Activated CD4-positive, alpha-beta T cell treated with anti-CD3 and anti-CD28 coated beads, Interleukin-2, Interleukin-4, amounts not matched to agents 100 ng/mL and 50 ng/mL, durations not matched to agents 16 hours and 8 hours (primary cell): ENCODE data around the gene TMEM60.

ENCODE experiments used
- DNase-seq: peaks from one replicate; pipeline ENCODE4 v3.0.0-alpha.2; 2020; ENCODE audit warnings: low spot score

The TMEM60 gene

DNA sequence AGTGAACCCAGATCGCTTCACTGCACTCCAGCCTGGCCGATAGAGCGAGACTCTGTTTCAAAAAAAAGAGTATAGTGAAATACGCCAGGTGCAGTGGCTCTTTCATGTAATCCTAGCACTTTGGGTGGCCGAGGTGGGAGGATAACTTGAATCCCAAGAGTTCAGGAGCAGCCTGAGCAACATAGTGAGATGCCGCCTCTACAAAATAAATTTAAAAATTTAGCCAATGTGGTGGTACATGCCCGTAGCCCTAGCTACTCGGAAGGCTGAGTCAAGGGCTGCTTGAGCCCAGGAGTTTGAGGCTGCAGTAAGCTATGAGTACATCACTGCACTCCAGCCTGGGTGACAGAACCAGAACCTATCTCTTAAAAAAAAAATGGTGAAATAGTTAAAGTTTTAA is 27.9 kb downstream of the TMEM60 start:
- no peak for DNase-seq

DNA sequence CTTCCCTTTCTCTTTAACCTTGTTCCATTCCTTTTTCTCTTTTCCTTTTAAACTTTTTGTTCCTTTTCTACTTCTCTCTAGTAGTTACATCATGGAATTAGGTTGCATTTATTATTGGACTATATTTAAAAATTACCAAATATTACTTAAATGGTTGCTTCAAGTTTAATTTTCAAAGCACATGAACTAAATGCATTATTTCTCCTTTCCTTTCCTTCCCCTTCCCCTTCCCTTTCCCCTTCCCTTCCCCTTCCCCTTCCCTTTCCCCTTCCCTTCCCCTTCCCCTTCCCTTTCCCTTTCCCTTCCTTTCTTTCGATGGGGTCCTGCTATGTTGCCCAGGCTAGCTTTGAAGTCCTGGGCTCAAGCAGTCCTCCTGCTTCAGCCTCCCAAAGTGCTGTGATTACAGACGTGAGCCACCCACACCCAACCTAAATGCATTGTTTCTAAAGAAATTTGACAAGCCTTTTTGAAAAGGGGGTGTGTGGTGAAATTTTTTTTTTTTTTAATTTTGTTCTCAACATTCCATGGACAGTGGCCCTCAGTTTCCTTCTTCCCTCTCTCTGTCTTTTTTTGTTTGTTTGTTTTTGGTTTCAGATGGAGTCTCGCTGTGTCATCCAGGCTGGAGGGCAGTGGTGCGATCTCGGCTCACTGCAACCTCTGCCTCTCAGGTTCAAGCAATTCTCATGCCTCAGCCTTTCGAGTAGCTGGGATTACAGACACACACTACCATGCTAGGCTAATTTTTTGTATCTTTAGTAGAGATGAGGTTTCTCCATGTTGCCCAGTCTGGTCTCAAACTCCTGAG is 31.2 kb downstream of the TMEM60 start:
- no peak for DNase-seq

DNA sequence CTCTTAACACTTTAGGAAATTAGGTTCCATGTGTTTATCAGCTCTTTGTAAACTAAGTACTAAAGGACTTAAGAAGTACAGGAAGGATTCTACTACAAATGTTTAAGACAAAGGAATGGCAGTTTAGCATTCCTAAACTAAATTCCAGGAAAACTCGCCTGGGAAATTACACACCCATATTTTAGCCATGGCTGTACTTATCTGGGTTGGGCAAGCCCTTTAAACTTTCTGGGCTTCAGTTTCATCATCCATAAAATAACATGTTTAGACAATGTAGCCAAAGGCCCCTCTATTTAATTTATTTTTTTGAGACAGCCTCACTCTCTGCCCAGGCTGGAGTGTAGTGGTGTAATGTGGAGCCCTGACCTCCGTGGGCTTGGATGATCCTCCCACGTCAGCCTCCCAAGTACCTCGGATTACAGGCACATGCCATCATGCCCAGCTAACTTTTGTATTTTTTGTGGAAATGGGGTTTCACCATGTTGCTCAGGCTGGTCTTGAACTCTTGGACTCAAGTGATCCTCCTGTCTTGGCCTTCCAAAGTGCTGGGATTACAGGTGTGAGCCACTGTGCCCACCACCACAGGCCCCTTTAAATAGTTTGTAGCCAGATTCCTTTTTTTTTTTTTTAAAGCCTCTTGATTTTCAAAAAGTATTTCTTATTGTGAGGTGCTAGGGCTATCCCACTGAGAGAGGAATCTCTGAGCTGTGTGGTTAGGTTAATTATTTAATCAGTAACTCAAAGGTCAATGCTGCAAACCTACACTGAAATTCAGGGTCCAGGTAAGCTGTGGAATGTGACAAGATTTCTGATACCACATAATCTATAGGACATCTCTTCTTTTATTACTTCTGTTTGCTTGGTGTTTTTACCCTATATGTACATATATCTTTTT is 32.1 kb downstream of the TMEM60 start:
- DNase-seq: no peak

DNA sequence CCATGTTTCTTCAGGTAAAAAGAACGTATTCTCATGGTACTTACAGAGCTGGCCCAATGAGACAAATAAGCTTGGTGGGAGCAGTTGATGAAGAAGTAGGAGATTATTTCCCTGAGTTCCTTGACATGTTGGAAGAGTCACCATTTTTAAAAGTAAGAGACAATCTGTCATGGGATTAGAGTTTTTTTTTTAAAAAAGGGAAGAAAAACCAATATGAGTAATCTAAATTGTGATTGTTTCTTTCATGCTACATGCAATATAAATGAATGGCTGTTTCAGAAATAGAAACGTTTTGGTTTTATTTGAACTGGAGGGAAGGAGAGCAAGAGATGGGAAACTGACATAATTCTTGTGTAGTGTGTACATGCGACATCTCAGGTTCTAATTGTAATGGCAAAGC is 32.8 kb downstream of the TMEM60 start:
- DNase-seq: no peak

DNA sequence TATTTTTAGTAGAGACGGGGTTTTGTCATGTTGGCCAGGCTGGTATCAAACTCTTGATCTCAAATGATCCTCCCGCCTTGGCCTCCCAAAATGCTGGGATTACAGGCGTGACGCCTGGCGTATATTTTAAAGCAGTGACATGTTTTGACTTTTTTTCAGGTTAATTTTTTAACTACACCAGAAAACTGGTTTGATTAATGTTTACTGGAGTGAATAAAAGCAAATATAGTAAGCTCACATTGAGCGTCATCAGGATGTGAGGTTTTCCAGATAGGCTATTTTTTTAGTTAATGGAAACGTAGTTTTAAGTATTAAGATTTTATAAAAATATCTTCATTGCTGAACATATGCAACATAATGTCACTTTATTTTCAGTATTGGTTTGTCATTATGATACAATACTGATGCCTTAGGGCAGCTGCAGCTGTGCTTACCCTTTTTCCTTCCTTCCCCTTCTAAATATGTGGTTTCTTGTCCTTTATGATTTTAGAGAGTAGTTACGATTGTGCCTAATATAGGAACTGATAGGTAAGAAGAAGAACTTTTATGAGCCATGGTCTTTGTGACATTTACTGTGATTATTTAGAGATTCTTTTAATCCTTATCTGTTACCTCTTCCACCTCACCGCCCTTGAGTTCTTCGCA is 37.3 kb downstream of the TMEM60 start:
- no peak for DNase-seq

DNA sequence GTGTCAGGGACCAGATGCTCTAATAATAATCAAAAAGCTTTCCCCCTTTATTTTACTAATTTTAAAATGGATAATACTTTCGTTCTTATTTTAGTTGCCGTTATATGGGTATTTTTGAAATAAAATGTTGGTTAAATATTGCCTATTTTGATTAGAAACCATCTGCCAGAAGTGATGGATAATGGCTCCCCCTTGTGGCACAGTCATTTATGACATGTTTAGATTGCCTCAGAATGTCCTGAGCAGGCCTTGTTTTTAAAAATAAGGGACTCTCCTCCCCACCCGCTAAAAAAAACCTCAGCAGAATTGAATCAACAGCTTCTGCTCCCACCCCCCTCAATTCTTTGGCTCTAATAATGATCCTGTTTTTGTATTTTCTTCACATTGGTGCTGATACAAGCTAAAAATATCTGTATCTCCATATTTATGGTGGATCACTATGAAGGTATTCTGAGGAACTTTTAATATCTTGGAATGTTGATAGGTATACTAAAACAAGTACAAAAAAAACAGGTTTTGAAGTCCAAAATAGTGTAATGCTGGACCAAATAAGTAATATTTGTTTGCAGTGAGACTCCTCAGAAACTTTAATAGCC is 38.8 kb downstream of the TMEM60 start:
- DNase-seq: peak; percentile 78

DNA sequence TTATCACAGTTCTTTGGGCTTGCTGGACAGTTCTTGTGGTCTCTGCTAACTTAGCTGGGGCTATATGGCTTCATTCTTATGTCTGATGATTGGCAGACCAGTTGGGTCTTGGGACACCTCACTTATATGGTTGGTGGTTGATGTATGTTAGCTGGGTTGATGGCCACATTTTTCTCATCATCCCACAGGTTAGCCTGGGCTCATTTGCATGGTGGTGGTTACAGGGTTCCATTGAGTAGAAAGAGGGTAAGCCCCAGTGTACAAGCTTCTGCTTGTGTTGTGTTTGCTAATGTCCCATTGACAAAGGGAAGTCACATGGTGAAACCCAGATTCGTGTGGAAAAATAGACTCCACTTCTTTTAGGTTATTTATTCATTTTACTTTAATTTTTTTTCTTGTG is 40.6 kb downstream of the TMEM60 start:
- DNase-seq: no peak

DNA sequence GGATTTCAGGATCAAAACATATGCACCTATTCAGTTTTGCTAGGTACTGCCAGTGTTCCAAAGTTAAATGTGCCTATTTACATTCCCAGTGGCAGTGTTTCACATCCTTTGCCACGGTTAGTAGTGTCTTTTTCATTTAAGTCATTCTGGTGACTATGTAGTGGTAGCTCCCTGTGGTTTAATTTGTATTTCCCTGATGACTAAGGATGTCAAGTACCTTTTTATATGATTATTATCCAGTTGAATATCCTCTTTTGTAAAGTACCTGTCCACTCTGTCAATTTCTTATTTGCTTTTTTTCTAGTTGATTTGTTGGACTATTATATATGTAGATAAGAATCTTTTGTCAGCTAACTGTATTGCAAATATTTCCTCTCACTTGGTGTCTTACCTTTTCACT is 45.1 kb downstream of the TMEM60 start:
- DNase-seq: no peak

DNA sequence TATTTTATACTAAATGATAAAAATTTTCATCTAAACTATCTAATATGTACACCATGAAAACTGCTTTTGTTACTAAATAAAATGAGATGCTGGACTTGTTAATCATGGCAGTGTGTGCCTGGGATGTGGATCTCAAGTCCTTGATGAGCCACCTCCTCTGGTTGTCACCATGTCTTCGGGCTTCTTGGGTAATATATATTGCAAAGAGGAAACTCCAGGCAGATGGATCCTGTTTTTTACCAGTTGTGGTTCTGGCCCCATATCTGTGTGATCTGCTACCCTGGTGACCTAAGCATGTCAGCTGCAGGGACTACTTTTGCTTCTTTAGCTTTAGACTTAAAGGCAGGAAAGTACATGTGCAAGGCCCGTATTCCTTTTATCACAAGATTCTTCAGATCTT is 46.2 kb downstream of the TMEM60 start:
- no peak for DNase-seq

DNA sequence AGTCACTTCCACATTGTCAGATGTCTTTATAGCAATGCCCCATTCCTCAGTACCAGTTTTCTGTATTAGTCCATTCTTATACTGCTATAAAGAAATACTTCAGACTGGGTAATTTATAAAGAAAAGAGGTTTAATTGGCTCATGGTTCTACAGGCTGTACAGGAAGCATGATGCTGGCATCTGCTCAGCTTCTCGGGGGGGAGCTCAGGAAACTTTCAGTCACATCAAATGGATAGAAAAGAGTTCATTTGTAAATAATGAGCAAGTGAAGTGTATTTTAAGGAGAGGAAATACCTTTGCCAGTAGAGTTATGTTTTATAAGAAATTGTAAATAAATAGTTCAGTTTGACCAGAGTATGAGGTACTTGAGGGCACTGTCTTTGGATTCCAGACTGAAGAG is 50.5 kb downstream of the TMEM60 start:
- DNase-seq: no peak

DNA sequence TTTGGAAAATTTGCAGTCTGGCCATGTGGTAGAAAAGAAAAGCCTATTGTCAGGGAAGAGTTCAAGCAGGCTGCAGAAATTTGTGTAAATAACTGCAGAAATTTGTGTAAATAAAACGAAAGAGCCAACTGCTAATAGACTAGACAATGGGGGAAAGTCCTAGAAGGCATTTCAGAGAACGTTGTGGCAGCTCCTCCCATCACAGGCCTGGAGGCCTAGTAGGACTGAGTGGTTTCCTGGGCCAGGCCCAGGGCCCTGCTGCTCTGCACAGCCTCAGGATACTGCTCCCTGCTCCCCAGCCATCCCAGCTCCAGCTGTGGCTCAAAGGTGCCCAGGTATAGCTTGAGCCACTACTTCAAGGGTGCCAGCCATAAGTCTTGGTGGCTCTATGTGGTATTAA is 51.1 kb downstream of the TMEM60 start:
- no peak for DNase-seq

DNA sequence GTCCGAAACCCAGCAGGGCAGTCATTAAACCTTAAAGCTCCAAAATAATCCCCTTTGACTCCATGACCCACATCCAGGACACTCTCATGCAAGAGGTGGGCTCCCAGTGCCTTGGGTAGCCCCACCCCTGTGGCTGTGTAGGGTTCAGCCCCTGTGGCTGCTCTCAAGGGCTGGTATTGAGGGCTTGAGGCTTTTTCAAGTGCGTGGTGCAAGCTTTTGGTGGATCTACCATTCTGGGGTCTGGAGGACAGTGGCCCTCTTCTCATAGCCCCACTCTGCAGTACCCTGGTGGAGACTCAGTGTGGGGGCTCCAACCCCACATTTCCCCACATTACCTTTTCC is 51.4 kb downstream of the TMEM60 start:
- no peak for DNase-seq

DNA sequence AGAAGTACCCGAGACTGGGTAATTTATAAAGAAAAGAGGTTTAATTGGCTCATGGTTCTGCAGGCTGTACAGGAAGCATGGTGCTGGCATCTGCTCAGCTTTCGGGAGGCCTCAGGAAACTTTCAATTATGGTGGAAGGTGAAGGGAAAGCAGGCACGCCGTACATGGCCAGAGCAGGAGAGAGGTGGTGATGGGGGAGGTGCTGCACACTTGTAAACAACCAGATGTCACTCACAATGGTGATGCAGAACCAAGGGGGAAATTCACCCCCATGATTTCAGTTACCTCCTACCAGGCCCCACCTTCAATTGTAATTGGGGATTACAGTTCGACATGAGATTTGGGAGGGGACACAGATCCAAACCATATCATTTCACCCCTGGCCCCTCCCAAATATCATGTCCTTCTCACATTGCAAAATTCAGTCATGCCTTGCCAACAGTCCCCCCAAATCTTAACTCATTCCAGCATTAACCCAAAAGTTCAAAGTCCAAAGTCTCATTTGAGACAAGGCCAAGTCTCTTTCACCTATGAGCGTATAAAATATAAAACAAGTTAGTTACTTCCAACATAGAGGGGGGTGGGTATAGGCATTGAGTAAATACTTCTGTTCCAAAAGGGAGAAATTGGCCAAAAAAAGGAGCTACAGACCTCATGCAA is 51.9 kb downstream of the TMEM60 start:
- no peak for DNase-seq

DNA sequence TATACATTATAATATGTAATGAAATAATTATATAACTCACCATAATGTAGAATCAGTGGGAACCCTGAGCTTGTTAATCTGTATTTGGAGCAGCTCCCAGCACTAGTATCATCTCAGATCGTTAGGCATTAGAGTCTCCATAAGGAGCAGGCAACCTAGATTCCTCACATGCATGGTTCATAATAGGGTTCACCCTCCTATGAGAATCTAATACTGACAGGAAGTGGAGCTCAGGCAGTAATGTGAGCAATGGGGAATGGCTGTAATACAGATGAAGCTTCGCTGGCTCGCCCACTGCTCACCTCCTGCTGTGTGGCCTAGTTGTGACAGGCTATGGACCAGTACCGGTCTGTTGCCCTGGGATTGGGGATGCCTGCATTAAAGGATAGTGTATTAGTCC is 52.5 kb downstream of the TMEM60 start:
- no peak for DNase-seq
